HUES6 (cell line): ENCODE measurements around the gene OXCT1.

ENCODE experiments used
- H3K27ac ChIP-seq: 2 replicates; pipeline ENCODE4 v1.7.0; 2013; ENCODE audit warnings: low read depth, mild to moderate bottlenecking, low read length, inconsistent platforms
- H3K27me3 ChIP-seq: 2 replicates; pipeline ENCODE4 v1.6.1; 2013; ENCODE audit warnings: low read length; ENCODE audit not compliant: control insufficient read depth, insufficient read depth
- H3K36me3 ChIP-seq: 2 replicates; pipeline ENCODE4 v1.6.1; 2013; ENCODE audit warnings: low read length; ENCODE audit not compliant: control insufficient read depth, insufficient read depth
- H3K4me1 ChIP-seq: 2 replicates; pipeline ENCODE4 v1.6.1; 2013; ENCODE audit warnings: low read length; ENCODE audit not compliant: control insufficient read depth, insufficient read depth
- H3K4me3 ChIP-seq: 2 replicates; pipeline ENCODE4 v1.5.1; 2013; ENCODE audit warnings: low read depth, low read length
- H3K9ac ChIP-seq: one replicate; pipeline ENCODE4 v1.6.1; 2013; ENCODE audit warnings: mild to moderate bottlenecking, low read length
- H3K9me3 ChIP-seq: 2 replicates; pipeline ENCODE4 v1.6.1; 2013; ENCODE audit warnings: low read depth, low read length; ENCODE audit not compliant: control insufficient read depth, insufficient read depth

The OXCT1 gene

GRCh38 chr5:41891066-41891707, 21.0 kb upstream of the OXCT1 start:
- Histone ChIP-seq H3K27ac (no peak overlapping the region), H3K4me3 (no peak overlapping the region), H3K9me3 (peaks cover 5% of the 10 kb centered on the region; the same call in 1 of the 2 replicates), H3K4me1 (peaks cover 4% of the 10 kb centered on the region; the same call in 1 of the 2 replicates), H3K36me3 (no peaks in the 10 kb centered on the region), H3K9ac (no peak overlapping the region), H3K27me3 (no peaks in the 10 kb centered on the region)

GRCh38 chr5:41885286-41885685, 15.1 kb upstream of the OXCT1 start:
- Histone ChIP-seq H3K36me3 (no peaks in the 10 kb centered on the region), H3K4me3 (no peak overlapping the region), H3K27me3 (no peaks in the 10 kb centered on the region), H3K27ac (no peak overlapping the region), H3K9me3 (peaks cover 5% of the 10 kb centered on the region; the same call in 1 of the 2 replicates), H3K4me1 (no peaks in the 10 kb centered on the region), H3K9ac (no peak overlapping the region)

GRCh38 chr5:41883936-41884335, 13.7 kb upstream of the OXCT1 start:
- Histone ChIP-seq H3K4me1 (no peaks in the 10 kb centered on the region; the same call in 1 of the 2 replicates), H3K4me3 (no peak overlapping the region), H3K9ac (no peak overlapping the region), H3K27me3 (no peaks in the 10 kb centered on the region), H3K9me3 (peaks cover 5% of the 10 kb centered on the region; the same call in 1 of the 2 replicates), H3K36me3 (no peaks in the 10 kb centered on the region), H3K27ac (no peak overlapping the region)

- no peaks in the 10 kb centered on the region; the same call in 1 of the 2 replicates for H3K4me1 ChIP-seq
- H3K9ac ChIP-seq: no peak overlapping the region
- H3K36me3 ChIP-seq: no peaks in the 10 kb centered on the region
- no peak overlapping the region for H3K4me3 ChIP-seq
- no peaks in the 10 kb centered on the region for H3K27me3 ChIP-seq
- H3K9me3 ChIP-seq: peaks cover 5% of the 10 kb centered on the region; the same call in 1 of the 2 replicates
- no peak overlapping the region for H3K27ac ChIP-seq
Observed at GRCh38 chr5:41883243-41883642, 13.0 kb upstream of the OXCT1 start.

- no peak overlapping the region for H3K27ac ChIP-seq
- no peaks in the 10 kb centered on the region for H3K36me3 ChIP-seq
- no peak overlapping the region for H3K4me3 ChIP-seq
- no peaks in the 10 kb centered on the region; the same call in 1 of the 2 replicates for H3K4me1 ChIP-seq
- H3K27me3 ChIP-seq: no peaks in the 10 kb centered on the region
- H3K9me3 ChIP-seq: peaks cover 4% of the 10 kb centered on the region; the same call in 1 of the 2 replicates
- no peak overlapping the region for H3K9ac ChIP-seq
Observed at GRCh38 chr5:41882765-41883164, 12.5 kb upstream of the OXCT1 start.

- Histone ChIP-seq H3K4me3 (no peak overlapping the region), H3K36me3 (no peaks in the 10 kb centered on the region), H3K4me1 (no peaks in the 10 kb centered on the region; the same call in 1 of the 2 replicates), H3K9me3 (peaks cover 2% of the 10 kb centered on the region; the same call in 1 of the 2 replicates), H3K27me3 (no peaks in the 10 kb centered on the region), H3K9ac (no peak overlapping the region), H3K27ac (no peak overlapping the region)
Observed at GRCh38 chr5:41878643-41879478, 8.6 kb upstream of the OXCT1 start.

GRCh38 chr5:41878173-41878572, 7.9 kb upstream of the OXCT1 start:
- no peak overlapping the region for H3K9ac ChIP-seq
- H3K4me1 ChIP-seq: no peaks in the 10 kb centered on the region; the same call in 1 of the 2 replicates
- no peaks in the 10 kb centered on the region for H3K36me3 ChIP-seq
- H3K27ac ChIP-seq: no peak overlapping the region
- no peaks in the 10 kb centered on the region for H3K27me3 ChIP-seq
- peaks cover 2% of the 10 kb centered on the region; the same call in 1 of the 2 replicates for H3K9me3 ChIP-seq
- H3K4me3 ChIP-seq: no peak overlapping the region

- Histone ChIP-seq H3K27me3 (no peaks in the 10 kb centered on the region), H3K36me3 (no peaks in the 10 kb centered on the region), H3K27ac (no peak overlapping the region), H3K9me3 (peaks cover 2% of the 10 kb centered on the region; the same call in 1 of the 2 replicates), H3K4me3 (no peak overlapping the region), H3K4me1 (no peaks in the 10 kb centered on the region; the same call in 1 of the 2 replicates), H3K9ac (no peak overlapping the region)
Observed at GRCh38 chr5:41877408-41877807, 7.2 kb upstream of the OXCT1 start.

GRCh38 chr5:41876678-41877077, 6.5 kb upstream of the OXCT1 start:
- Histone ChIP-seq H3K9me3 (peaks cover 2% of the 10 kb centered on the region; the same call in 1 of the 2 replicates), H3K36me3 (no peaks in the 10 kb centered on the region), H3K4me1 (no peaks in the 10 kb centered on the region; the same call in 1 of the 2 replicates), H3K4me3 (no peak overlapping the region), H3K27ac (no peak overlapping the region), H3K9ac (no peak overlapping the region), H3K27me3 (peaks cover 5% of the 10 kb centered on the region)

GRCh38 chr5:41875121-41875520, 4.9 kb upstream of the OXCT1 start:
- Histone ChIP-seq H3K36me3 (no peaks in the 10 kb centered on the region; the same call in 1 of the 2 replicates), H3K9me3 (peaks cover 2% of the 10 kb centered on the region; the same call in 1 of the 2 replicates), H3K9ac (no peak overlapping the region), H3K4me1 (peaks cover 5% of the 10 kb centered on the region; the same call in 1 of the 2 replicates), H3K27me3 (peaks cover 20% of the 10 kb centered on the region), H3K27ac (no peak overlapping the region), H3K4me3 (no peak overlapping the region)
